Stimulated activated CD4-positive, alpha-beta T cell treated with anti-CD3 and anti-CD28 coated beads, Interleukin-12 subunit alpha, Interleukin-12 subunit beta, amount 100 ng/mL, for 4 hours (primary cell): ENCODE results near the gene PWWP2B.
"Not testable (repeated sequence)": the region's sequence is repeated elsewhere in the genome, so short reads cannot be mapped to it uniquely, and the experiment has no call there.

Experiments
- DNase-seq: peaks from one replicate; pipeline ENCODE4 v3.0.0-alpha.2; 2020

The PWWP2B gene

DNA sequence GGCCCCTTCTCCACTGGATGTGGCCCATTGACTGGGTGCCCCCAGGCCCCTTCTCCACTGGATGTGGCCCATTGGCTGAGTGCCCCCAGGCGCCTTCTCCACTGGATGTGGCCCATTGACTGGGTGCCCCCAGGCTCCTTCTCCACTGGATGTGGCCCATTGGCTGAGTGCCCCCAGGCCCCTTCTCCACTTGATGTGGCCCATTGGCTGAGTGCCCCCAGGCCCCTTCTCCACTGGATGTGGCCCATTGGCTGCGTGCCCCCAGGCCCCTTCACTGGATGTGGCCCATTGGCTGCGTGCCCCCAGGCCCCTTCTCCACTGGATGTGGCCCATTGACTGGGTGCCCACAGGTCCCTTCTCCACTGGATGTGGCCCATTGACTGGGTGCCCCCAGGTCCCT lies 39.1 kb downstream of the PWWP2B start:
- DNase-seq = not testable (repeated sequence)

DNA sequence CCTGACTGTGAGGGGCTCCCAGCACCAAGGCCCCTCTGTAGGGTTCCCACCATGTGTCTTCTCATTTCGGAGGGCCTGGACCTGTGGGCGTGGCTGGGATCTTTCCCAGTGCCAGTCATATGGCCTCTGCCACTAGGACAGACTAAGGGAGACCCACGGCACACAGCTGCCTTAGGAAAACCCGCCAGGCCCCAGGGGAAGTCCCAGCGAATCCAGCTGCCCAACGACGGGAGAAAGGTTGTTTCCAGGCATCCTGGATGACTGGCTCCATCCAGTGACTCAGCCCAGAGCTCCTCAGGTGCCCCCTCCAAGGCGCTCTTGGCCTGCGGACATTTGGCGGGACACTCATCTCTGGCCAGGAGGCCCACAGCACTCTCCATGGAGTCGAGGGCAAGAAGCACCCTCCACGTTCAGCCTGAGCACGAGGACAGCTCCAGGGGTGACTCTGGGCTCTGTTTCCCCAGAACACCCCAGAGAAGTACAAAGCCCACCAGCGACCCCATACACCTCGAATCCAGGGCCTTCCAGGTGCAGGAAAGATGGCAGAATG lies 39.9 kb downstream of the PWWP2B start:
- no peak for DNase-seq

DNA sequence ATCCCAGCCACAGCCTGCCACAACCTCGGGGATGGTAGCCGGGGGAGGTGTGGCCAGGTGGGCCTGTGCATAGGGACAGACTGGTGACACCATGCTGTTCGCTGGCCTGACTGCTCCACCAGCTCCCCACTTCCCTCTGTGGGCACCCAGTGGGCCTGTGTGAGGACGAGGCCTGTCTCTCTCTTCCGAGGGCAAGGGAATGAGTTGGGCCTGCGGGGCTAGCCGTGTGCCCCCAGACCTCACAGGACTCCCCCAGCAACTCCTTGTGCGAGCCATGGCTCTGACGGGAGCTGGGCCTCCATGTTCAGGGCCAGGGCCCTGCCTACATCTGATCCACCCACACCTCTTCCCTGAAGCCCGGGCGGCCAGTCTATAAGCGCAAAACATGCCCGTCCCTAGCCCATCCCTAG lies 40.5 kb downstream of the PWWP2B start:
- no peak for DNase-seq

DNA sequence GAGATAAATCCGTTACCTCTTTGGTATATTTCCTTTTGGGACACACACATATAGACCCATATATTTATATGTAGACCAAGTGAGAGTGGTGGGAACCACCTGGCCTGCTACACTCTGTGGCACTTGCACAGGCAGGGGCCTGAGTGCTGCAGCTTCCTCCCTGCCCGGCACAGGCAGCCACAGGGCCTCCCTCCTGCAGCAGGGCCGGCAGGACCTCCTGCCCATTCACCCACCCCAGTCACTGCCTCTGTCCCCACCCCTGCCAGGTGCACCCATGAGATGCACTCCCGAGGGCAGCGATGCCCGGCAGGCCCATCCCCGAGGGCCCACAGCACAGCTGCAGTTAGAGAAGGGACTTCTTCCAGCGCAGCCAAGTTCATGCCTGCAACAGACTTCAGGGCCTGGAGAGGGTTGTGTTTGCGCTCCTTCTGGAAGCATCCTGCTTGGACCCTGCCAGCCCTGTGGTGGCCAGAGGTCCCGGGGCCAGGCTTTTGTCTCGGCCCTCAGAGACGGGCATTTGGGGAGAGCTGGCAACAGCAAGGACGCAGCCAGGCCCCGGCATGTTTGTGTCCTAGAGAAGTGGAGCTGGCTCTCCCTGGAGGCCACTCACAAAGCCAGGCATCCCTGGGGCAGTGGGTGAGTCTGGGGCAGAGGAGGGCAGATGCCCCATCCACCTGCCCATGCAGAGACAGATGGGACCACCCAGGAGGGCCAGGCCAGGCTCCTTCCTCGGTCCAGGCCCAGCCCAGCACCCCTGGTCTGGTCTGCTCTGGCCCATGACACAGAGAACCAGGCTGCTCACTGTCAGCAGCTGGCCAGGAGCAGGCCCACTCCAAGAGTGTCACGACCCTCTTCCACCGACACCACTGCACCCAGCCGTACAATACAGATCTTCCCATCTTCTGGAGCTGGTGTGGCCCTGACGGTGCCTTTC lies 41.4 kb downstream of the PWWP2B start:
- no peak for DNase-seq

DNA sequence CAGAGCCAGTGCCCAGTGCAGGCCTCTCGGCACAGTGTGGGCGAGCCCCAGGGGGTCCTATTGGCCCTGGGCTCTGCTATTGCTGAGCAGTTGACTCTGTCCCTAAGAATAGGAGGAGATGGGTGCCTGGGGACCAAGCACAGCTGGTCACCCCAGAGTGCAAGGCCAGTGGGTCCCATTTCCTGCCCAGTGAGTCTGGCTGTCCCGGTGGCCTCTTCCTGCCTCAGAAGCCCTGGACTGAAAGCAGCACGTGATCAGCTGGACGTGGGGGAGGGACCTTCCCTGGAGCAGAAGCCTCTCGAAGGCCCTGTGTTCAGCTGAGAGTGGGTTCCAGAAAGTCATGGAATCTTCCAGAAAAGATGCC lies 42.0 kb downstream of the PWWP2B start:
- DNase-seq = no peak

DNA sequence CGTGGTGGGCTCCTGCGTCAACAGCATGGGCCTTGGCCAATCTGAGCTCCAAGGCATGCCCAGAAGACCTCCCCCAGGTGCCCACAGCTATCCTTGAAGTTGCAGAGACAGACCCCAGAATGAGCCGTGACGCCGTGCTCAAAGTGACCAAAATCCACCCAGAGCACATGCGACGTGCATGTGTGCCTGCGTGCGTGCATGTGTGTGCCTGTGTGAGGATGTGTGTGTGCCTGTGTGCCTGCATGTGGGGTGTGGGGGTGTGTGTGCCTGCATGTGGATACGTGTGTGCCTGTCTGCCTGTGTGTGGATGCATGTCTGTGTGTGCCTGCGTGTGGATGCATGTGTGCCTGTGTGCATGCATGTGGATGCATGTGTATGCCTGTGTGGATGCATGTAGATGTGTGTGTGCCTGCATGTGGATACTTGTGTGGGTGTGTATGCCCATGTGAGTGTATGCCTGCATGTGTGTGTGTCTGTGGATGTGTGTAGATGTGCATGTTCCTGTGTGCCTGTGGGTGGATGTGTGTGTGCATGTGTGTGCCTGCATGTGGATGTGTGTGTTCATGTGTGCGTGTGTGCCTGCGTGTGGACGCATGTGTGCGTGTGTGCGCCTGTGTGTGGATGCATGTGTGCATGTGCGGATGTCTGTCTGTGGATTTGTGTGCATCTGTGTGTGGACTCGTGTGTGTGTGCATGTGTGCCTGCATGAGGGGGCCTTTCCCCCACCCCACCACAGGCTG lies 42.6 kb downstream of the PWWP2B start:
- no peak for DNase-seq

DNA sequence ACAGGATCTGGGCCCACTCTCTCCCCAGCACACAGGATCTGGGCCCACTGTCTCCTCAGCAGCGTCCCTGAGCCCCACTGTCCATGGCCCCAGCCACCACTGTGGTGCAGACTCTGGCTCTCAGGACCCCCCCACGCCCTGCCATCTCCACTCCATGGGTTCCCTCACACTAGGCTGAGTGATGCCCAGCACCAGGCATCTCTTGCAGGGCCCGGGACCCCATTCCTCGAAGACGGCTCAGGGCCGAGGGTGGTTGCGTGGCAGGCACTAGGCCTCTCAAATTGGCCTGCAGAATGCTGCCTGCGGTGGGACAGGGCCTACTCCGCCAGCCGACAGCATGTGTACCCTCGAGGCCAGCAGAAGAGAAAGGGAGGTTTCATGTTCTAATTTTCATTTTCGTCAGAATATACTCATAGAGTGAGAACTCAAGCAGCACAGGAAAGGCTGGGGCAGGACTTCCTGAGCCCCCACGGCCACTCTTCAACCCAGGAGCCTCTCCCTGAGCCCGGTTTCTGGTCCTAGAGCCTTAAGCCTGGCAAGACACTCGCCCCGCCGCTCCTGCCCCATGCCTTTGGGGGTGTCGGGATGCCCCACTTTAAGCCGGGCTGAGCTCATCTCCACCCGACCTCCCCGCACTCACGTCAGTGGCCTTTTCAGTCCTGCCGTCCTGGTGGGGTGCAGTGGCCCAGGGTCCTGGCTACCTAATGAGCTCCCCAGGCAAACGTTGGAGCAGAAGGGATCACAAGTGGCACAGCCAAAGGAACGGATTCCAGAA lies 44.0 kb downstream of the PWWP2B start:
- DNase-seq = no peak

DNA sequence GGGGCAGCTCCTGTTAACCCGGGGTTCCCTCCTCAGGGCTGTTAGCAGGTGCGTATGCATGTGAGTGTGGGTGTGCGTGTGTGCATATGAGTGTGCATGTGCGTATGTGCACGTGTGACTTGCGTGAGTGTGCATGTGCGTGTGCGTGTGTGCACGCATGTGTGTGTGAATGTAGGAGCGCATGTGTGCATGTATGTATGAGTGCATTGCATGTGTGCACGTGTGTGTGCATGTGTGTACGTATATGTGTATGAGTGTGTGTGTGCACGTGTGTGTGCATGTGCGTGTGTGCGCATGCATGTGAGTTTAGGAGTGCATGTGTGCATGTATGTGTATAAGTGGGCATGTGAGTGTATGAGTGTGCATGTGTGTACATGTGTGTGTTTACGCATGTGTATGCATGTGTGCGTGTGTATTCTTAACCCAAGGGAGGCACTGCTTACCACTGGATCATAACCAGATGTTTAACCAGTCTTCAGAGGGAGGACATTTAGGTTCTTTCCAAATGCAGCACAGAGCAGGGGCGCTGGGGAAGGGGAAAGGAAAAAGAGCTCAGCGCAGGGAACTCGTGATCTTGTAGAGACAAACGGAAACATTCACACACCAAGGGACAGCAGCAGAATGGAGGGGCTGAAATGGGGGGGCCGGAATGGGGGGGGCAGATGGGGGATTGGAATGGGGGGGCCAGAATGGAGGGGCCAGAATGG lies 45.0 kb downstream of the PWWP2B start:
- no peak for DNase-seq

DNA sequence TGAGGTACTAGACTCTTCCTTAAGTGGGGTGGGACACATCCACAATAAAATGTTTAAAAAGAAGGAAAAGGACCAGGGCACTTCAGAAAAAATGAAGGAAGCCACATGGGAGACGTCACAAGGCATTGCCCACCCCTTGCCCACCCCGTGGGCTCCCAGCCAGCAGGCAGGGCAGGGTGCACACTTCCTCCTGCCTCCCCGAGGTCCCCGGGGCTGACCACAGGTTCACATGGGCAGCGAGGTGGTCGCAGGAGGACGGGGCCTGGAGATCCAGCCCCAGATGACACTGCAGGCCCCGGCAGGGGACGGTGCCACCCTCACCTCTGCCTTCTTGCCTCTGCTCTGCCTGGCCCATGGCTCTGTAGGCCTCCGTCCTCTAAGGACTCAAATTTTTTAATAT lies 45.6 kb downstream of the PWWP2B start:
- DNase-seq = no peak

DNA sequence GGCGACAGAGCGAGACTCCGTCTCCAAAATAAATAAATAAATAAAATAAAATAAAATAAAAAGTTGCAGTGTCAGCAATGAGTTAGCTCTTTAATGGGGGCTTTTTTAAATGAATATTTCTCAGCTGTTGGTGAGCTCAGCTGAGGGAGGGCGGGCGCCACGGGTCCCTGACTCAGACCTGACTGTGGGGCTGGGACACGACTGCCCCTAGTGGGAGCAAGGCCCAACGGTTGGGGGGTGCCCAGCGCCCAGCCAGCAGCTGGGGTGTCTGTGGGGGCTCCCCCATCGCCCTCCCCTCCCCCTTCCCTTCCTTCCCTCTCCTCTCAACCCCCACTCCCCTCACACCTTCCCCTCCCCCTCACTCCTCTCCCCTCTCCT lies 46.6 kb downstream of the PWWP2B start:
- DNase-seq = peak; percentile 61

DNA sequence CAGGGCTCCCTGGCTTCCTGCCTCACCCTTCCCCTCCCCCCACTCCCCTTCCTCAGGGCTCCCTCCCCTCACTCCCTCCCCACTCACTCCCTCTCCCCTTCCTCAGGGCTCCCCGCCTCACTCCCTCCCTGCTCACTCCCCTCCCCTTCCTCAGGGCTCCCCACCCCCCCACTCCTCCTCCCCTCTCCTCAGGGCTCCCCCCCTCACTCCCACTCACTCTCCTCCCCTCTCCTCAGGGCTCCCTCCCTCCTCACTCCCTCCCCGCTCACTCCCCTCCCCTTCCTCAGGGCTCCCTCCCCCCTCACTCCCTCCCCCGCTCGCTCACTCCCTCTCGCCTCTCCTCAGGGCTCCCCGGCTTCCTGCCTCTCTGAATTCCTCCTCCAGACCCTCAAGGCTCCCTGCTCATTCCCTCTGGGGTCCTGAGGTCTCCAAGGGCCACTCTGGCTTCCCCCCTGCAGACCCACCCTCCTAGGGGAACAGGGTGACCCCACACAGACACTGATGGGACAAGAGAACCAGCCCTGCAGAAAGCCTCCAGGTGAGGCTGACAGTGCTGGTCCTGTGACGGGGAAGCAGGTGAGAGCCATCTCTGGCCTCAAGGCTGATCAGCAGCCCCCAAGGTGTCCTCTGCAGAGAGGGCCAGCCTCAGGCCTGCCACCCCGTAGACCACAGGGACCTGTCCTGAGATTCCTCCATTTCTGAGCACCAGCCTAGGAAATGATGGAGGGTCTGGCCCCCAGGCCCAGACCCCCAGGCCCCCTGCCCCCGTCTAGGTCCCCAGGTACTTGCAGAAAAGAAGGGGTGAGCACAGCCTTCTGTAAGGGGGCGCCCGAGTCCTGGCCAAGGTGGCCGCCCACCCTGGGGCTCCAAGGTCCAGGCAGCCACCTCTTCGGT lies 47.2 kb downstream of the PWWP2B start:
- no peak for DNase-seq

DNA sequence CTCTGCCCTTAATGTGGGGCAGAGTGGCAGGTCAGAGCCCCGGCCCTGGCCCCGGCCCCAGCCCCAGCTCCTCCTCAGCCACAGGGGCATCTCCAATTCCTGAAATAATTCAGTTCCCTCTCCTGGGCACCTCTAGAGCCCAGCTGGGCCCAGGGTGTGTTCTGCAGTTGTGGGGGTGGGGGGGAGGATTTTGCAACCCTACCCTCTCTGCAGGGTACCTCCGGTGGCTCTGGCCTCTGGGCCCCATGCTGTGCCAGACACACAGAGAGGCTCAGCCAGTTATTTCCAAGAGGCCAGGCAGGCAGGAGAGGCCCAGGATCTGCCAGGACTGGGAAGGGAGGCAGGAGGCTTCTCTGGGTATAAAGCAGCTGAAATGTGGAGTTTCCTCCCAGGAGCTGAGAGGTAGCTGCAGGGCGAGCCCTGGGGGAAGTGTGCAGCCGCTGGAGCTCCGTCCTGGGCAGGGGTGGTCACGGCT lies 47.9 kb downstream of the PWWP2B start:
- no peak for DNase-seq

DNA sequence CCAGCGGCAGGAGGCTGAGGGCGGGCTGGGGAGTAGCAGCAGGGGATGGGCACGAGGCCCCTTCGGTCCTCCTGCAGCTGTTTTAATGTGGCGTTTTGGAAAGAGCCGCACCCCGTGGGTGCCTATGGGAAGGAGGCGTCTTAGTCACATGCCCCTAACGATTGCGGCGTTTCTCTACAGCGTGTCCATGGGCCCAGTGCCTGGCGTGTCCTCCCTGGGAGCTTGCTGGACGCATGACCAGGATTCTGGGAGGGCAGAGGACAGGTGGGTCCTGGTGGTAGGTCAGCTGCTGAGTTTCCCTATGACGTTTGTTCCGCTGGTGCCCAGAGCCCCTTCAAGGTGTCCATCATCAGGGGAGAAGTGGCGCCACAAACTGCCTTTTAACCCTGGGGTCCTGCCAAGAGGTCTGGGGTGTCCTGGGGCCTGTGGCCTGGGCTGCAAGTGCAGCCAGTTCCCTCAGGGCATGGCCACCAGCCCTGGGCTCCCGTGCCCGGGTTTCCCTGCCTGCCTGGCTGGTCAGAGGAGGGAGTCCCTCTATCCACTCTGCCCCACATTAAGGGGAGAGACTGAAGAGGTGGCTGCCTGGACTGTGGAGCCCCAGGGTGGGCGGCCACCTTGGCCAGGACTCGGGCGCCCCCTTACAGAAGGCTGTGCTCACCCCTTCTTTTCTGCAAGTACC lies 48.7 kb downstream of the PWWP2B start:
- no peak for DNase-seq

DNA sequence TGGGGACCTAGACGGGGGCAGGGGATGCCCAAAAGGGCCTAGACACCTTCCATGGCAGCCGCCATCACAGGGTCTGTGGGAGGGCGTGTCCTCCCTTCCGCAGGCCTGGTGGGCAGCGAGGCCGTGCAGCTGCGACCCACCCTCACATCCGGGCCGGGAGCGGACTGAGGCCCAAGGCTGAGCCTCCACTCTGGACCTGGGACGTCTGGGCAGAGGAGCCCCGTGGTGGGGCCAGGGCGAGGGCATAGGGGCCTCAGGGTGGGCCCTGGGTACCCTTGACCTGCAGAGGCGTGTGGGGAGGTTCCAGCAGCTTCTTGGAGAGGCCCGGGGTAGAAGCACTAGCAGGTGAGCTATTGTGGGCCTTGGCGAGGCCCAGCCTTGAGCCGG lies 49.2 kb downstream of the PWWP2B start:
- DNase-seq = no peak

DNA sequence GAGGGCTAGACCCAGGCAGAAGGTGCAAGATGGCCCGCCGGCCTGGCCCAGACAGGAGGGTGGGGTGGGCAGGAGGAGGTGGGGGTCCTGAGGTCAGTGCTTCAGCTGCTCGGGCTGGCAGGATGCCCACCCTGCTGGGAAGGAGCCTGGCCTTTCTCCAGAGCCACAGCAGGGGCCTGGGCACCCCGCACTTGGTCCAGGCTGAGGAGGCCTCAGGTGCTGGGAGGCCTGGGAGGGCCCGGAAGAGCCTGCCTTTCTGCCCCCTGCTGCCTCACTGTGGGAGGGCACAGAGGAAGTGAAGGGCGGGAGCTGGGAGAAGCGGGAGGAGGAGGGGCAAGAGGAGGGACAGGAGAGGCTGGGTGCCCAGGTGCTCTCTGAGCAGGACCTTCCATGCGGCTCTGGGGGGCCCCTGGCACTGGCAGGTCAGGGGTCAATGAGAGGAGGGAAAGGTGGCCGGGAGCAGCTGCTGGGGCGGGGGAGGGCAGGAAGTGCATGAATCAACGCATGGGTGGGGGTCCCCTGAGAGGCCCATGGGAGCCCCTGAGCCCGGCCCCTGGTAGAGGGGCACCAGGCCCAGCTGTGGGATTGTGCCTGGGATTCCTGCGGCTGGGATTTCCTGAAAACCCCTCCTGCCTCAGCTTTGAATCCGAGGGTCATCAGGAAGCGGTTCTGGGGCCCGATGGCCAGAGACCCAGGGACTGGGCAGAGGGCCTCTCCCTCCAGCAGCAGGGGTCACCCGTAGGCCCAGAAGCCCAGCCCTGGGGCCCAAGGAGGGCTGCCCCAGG lies 49.9 kb downstream of the PWWP2B start:
- DNase-seq = peak; percentile 64

DNA sequence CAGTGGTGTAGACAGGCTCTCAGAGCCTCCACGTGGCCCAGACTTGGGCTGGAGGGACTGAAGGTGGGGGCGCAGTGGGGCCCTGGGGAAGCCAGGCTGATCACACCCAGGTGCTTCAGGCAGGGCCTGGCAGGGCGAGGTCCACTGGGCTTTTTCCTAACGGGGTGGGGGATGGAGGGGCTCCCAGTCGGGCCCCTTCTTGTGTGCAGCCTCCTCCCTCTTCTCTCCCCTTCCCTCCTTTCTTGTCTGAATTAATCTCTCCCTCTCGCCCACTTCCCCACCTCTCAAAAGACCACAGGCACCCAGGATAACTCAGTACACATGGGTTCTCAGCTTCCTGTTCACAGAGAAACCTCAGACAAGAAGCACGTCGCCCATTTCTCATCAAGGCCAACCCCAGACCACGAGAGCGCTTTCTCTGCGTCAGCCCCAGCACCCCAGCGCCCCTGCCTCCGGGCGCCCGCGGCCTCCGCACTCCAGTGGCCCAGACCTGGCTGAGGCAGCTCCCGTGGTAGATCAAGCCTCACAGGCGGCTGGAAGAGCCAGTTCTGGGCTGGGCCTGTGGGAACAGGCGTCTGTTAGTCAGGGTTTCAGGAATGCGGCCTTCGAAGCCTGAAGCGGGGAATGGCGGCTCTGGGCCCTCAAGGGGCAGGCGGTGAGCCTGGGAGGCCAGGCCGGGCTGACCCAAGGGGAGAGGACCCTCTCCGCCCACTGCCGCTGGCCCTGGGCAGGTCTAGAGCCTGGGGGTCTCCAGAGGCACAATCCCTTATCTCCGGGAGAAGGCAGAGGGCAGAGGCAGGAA lies 50.6 kb downstream of the PWWP2B start:
- peak; percentile 55 for DNase-seq

DNA sequence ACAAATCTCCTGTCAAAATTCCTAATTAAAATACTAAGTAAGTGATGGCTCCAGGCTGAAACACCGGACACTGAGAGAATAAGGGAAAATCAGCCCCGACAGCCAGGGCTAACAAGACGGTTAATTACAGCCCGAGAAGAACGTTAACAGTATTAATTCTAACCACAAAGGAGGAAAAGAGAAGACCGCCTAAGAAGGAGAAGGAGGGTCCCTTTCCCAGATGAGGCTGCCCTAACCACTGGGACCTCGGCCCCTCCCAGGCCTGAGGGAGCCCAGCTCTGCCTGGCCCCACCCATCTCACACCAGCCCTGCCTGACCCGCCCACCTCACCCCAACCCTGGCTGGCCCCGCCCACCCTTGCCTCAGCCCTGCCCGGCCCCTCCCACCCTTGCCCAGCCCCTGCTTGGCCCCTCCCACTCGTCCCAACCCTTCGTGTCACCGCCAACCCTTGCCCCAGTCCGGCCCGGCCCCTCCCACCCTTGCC lies 51.3 kb downstream of the PWWP2B start:
- peak; percentile 41 for DNase-seq

DNA sequence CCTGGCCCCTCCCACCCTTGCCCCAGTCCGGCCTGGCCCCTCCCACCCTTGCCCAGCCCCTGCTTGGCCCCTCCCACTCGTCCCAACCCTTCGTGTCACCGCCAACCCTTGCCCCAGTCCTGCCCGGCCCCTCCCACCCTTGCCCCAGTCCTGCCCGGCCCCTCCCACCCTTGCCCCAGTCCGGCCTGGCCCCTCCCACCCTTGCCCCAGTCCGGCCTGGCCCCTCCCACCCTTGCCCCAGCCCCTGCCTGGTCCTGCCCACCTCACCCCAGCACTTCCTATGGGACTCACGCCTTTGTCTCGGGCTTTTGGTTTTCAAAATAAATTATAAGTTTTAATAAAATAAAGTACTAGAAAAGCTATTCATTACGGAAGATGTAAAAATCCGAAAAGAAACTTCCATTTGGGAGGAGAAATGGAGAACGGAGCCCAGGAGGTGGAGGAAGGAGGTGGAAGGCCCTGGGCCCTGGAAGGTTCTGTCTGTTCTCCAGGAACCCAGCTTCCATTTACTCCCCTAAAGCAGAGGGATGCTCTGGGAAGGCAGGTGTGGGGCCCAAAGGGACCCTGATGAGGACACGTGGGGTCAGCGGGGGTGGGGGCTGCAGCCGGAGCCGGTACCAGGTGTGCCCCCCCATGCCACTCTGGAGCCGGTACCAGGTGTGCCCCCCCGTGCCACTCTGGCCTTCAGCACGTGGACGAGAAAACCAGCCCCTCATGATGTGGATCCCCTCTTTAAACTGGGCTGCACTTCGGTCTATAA lies 52.2 kb downstream of the PWWP2B start:
- no peak for DNase-seq
